Pancreas (tissue), 10 donors: ENCODE data around the gene TET1. TPM values are rescaled to one million over a fixed set of nuclear protein-coding genes. Genes with fewer than 3 reads are reported as not detected.

Source experiments
- ATAC-seq, 4 donors: fragments of 200-7000 bp; cut with Tn5 transposase; one replicate each; pipeline versions ENCODE4 v1.8.0 to v1.9.1; 2020; ENCODE audit warnings: mild to moderate bottlenecking in 4 of 4, moderate library complexity in 4 of 4
- DNase-seq, 6 donors: peaks; one replicate each; pipeline ENCODE4 v3.0.0-alpha.2; 2020
- FAIRE-seq: peaks from 2 replicates; lab custom pipeline; 2012; peaks lifted over from hg19 to GRCh38; lab: Jason Lieb, UNC
- H3K27ac ChIP-seq, 4 donors: fragments of 200-600 bp; sonication (generic); 1 replicate in 3 of 4; 2 replicates in 1 of 4; pipeline versions ENCODE4 v1.5.0 to v1.8.0; 2020
- H3K27me3 ChIP-seq, 4 donors: fragments of 200-600 bp; one replicate each; pipeline ENCODE4 v1.8.0; 2021
- H3K36me3 ChIP-seq, 3 donors: fragments of 200-600 bp; sonication (generic) in 1 of 3; one replicate each; pipeline versions ENCODE4 v1.5.0 to v1.8.0; 2020 to 2021
- H3K4me1 ChIP-seq, 3 donors: fragments of 200-600 bp; one replicate each; pipeline ENCODE4 v1.8.0; 2021
- H3K4me3 ChIP-seq, 4 donors: fragments of 200-600 bp; sonication (generic) in 2 of 4; one replicate each; pipeline versions ENCODE4 v1.5.0 to v1.8.0; 2020 to 2021
- H3K9me3 ChIP-seq, 4 donors: fragments of 200-600 bp; one replicate each; pipeline ENCODE4 v1.8.0; 2021
- CTCF ChIP-seq, 4 donors: fragments of 200-600 bp; sonication (generic) in 3 of 4; IDR thresholded peaks; one replicate each; pipeline versions ENCODE4 v1.5.0 to v1.8.0; 2021; ENCODE audit warnings: antibody characterized with exemption in 4 of 4
- WGBS, 2 donors: extraction: QIAGEN DNeasy Blood & Tissue Kit; methylation state at CpG; one replicate each; pipeline ENCODE4 v1.1.7; 2013; 5-methylcytosine and 5-hydroxymethylcytosine counted together
- intact Hi-C, 3 donors: fragments of 100-400 bp; cut with DNase I; formaldehyde crosslinking; loops; one replicate each; pipeline versions ENCODE4 v1.11.1 to v1.14.2; 2022
- polyA plus RNA-seq, 2 donors: library from polyadenylated mRNA; stranded (reverse); fragments of 200-250 nt; gene quantifications; one replicate each; pipeline ENCODE4 v1.2.3, GENCODE V29; 2013
- total RNA-seq, 6 donors: library from RNA; stranded (reverse); fragmentation: NEBNext Ultra II Directional in 4 of 6; extraction: Animal tissue kit (Norgen Biotek cat#: 25700) in 4 of 6; gene quantifications; one replicate each; pipeline versions ENCODE4 v1.2.1 to v1.2.4, GENCODE V29; 2021 to 2023
- donor health status: healthy with polysubstance abuse.
- donor health status: DM: no; HTN: no; CAD: no; lungs with moderate emphysema.
- donor health status: DM: no; HTN: no; CAD: no.
- donor health status: control.
- donor health status: control.
- donor health status: Bipolar disorder and iron deficiency.
- donor health status: DM: yes; HTN: yes; CAD: no.
- donor health status: DM: no; HTN: no; CAD: no.
- donor health status: DM: no; HTN: no; CAD: no.
- donor health status: DM: yes; HTN: yes; CAD: no.

The TET1 gene
- total and polyA plus RNA-seq, 8 donors, result 0.11 to 1.6 (median 0.77) TPM

- Histone ChIP-seq H3K9me3 (no peaks in the 10 kb centered on the region), H3K27ac (no peak overlapping the region), H3K27me3 (no peaks in the 10 kb centered on the region), H3K4me3 (no peak overlapping the region), H3K4me1 (peaks cover 0 to 3% (median 0%) of the 10 kb centered on the region in 3 donors), H3K36me3 (no peaks in the 10 kb centered on the region)
- DNase-seq (no peak), FAIRE-seq (no peak), ATAC-seq (peak in 1 of 4 donors; percentile 31)
- intact Hi-C loops, result no loop called here
- TF ChIP-seq CTCF (IDR thresholded peaks at IDR 0.05), result no peak
- WGBS, 2 donors, result 78 to 89% methylated on average over 5 of the region's 5 CpGs
Observed at GRCh38 chr10:68594405-68594804, 34.3 kb downstream of the TET1 start.

- 95 to 97% methylated on average over 6 of the region's 6 CpGs for WGBS, 2 donors
- no peak for TF ChIP-seq CTCF (IDR thresholded peaks at IDR 0.05)
- Histone ChIP-seq H3K27me3 (no peaks in the 10 kb centered on the region), H3K27ac (no peak overlapping the region), H3K4me1 (peaks cover 0 to 6% (median 0%) of the 10 kb centered on the region in 3 donors), H3K9me3 (no peaks in the 10 kb centered on the region), H3K36me3 (no peaks in the 10 kb centered on the region), H3K4me3 (no peak overlapping the region)
- no peak for ATAC-seq
- intact Hi-C loops, result no loop called here
- no peak for FAIRE-seq
- no peak for DNase-seq
Observed at GRCh38 chr10:68595513-68595912, 35.4 kb downstream of the TET1 start.

GRCh38 chr10:68597407-68597806 is 37.3 kb downstream of the TET1 start:
- DNase-seq, result no peak
- intact Hi-C loops, result no loop called here
- no peak for FAIRE-seq

GRCh38 chr10:68598978-68599770 is 39.0 kb downstream of the TET1 start:
- no peaks in the 10 kb centered on the region for H3K36me3 ChIP-seq
- ATAC-seq (peak; percentile 49 to 73 (median 64)), FAIRE-seq (no peak), DNase-seq (peak; percentile 16 to 63 (median 36))
- intact Hi-C loops, result no loop called here
- peaks cover 0 to 14% (median 11%) of the 10 kb centered on the region in 3 donors for H3K4me1 ChIP-seq
- TF ChIP-seq CTCF (IDR thresholded peaks at IDR 0.05), result no peak
- H3K27ac ChIP-seq, result peak overlapping the region in 2 of 4 donors; percentile 8 to 60
- peak overlapping the region; percentile 25 to 56 (median 36) for H3K4me3 ChIP-seq
- no peaks in the 10 kb centered on the region for H3K9me3 ChIP-seq
- H3K27me3 ChIP-seq, result no peaks in the 10 kb centered on the region
- whole genome bisulfite sequencing, 2 donors, result 30 to 32% methylated on average over 23 of the region's 23 CpGs

More at GRCh38 chr10:68597407-68597806, 37.3 kb downstream of the TET1 start:
- no peak overlapping the region for H3K27ac ChIP-seq
- H3K36me3 ChIP-seq, result no peaks in the 10 kb centered on the region
- no peak overlapping the region for H3K4me3 ChIP-seq
- no peaks in the 10 kb centered on the region for H3K9me3 ChIP-seq
- 77 to 81% methylated on average over 1 of the region's 1 CpG for WGBS, 2 donors
- no peak for ATAC-seq
- no peaks in the 10 kb centered on the region for H3K27me3 ChIP-seq
- TF ChIP-seq CTCF (IDR thresholded peaks at IDR 0.05), result no peak
- H3K4me1 ChIP-seq, result peaks cover 0 to 14% (median 11%) of the 10 kb centered on the region in 3 donors

GRCh38 chr10:68599771-68600040 is 39.6 kb downstream of the TET1 start:
- no peaks in the 10 kb centered on the region for H3K9me3 ChIP-seq
- intact Hi-C loops, result no loop called here
- no peaks in the 10 kb centered on the region for H3K27me3 ChIP-seq
- peak in 2 of 4 donors; percentile 5 to 16 for ATAC-seq
- H3K4me3 ChIP-seq, result peak overlapping the region; percentile 25 to 56 (median 36)
- TF ChIP-seq CTCF (IDR thresholded peaks at IDR 0.05), result no peak
- no peak for FAIRE-seq
- DNase-seq, result no peak
- H3K27ac ChIP-seq, result peak overlapping the region in 2 of 4 donors; percentile 53 to 60
- 5 to 8% methylated on average over 3 of the region's 3 CpGs for WGBS, 2 donors
- peaks cover 0 to 14% (median 11%) of the 10 kb centered on the region in 3 donors for H3K4me1 ChIP-seq
- no peaks in the 10 kb centered on the region for H3K36me3 ChIP-seq
